ENCODE measurements around the gene NPDC1. TPM values are rescaled to one million over a fixed set of nuclear protein-coding genes. Genes with fewer than 3 reads are reported as not detected.

Gene NPDC1
- total and polyA plus RNA-seq, 12 donors = 5.1 to 311 (median 43.3) TPM

GRCh38 chr9:137030538-137031527, 15.1 kb downstream of the NPDC1 start:
- TF ChIP-seq CTCF (IDR thresholded peaks at IDR 0.05) = no peak
- TF ChIP-seq POLR2A (IDR thresholded peaks at IDR 0.05) = no peak
- no peak overlapping the region for H3K4me3 ChIP-seq
- no peaks in the 10 kb centered on the region for H3K27me3 ChIP-seq
- no peaks in the 10 kb centered on the region for H3K36me3 ChIP-seq (replicated peaks in 1 of 2)
- no peak for DNase-seq
- peaks cover 9 to 38% of the 10 kb centered on the region in 2 donors for H3K4me1 ChIP-seq (replicated peaks in 1 of 2)
- H3K9me3 ChIP-seq (replicated peaks in 1 of 3) = no peaks in the 10 kb centered on the region
- intact Hi-C loops (cut with DNase I) = loop anchor here (5.0 kb wide), 2 partner anchors 89 to 244 kb away; partner anchors contain the start of gene FBXW5 (in 1 of the 2)
- no peak overlapping the region for H3K27ac ChIP-seq
- WGBS, 4 donors = 73 to 81% (median 77%) methylated on average over 33 to 65 of the region's 65 CpGs

- TF ChIP-seq CTCF (IDR thresholded peaks at IDR 0.05) (no peak), POLR2A (IDR thresholded peaks at IDR 0.05) (no peak)
- Histone ChIP-seq H3K4me3 (no peak overlapping the region), H3K36me3 (replicated peaks in 1 of 2) (no peaks in the 10 kb centered on the region), H3K27ac (no peak overlapping the region), H3K4me1 (replicated peaks in 1 of 2) (peaks cover 9 to 37% of the 10 kb centered on the region in 2 donors), H3K27me3 (no peaks in the 10 kb centered on the region), H3K9me3 (replicated peaks in 1 of 3) (no peaks in the 10 kb centered on the region)
- intact Hi-C loops (cut with DNase I) = loop anchor here (5.0 kb wide), 2 partner anchors 88 to 243 kb away; partner anchors contain the start of gene FBXW5 (in 1 of the 2)
- DNase-seq = no peak
- 47 to 78% (median 70%) methylated on average over 7 to 15 of the region's 15 CpGs for WGBS, 4 donors
Observed at GRCh38 chr9:137030006-137030405, 16.0 kb downstream of the NPDC1 start.

- 23 to 50% (median 26%) methylated on average over 8 to 19 of the region's 19 CpGs for WGBS, 4 donors
- peaks cover 9 to 30% of the 10 kb centered on the region in 2 donors for H3K4me1 ChIP-seq (replicated peaks in 1 of 2)
- DNase-seq = peak; percentile 66 to 89 (median 77)
- no peaks in the 10 kb centered on the region for H3K9me3 ChIP-seq (replicated peaks in 1 of 3)
- peak overlapping the region in 1 of 4 donors; percentile 74 for H3K4me3 ChIP-seq
- H3K36me3 ChIP-seq (replicated peaks in 1 of 2) = no peaks in the 10 kb centered on the region
- H3K27ac ChIP-seq = no peak overlapping the region
- no peak for TF ChIP-seq POLR2A (IDR thresholded peaks at IDR 0.05)
- peak; percentile 73 to 84 (median 81) for TF ChIP-seq CTCF (IDR thresholded peaks at IDR 0.05)
- intact Hi-C loops (cut with DNase I) = loop anchor here in 1 of 2 donors (5.0 kb wide), 1 partner anchor 77 kb away; the partner anchor contains the start of gene LCN12
- no peaks in the 10 kb centered on the region for H3K27me3 ChIP-seq
Observed at GRCh38 chr9:137029058-137029936, 16.7 kb downstream of the NPDC1 start.
